GM12878 (cell line): ENCODE results near the gene TLR1. TPM values are rescaled to one million over a fixed set of nuclear protein-coding genes. Genes with fewer than 3 reads are reported as not detected.
"Not testable (repeated sequence)": the region's sequence is repeated elsewhere in the genome, so short reads cannot be mapped to it uniquely, and the experiment has no call there.

ENCODE experiments used
- ATAC-seq: fragments of 200-7000 bp; cut with Tn5 transposase; 3 replicates; pipeline ENCODE4 v1.9.1; 2020; ENCODE audit warnings: mild to moderate bottlenecking, moderate library complexity
- BruUV-seq: library from RNA; stranded (reverse); fragments of 400-500 nt; replicated peaks from 2 replicates; lab custom pipeline; 2021; lab: Mats Ljungman, UMichigan
- CTCF ChIA-PET: fragments of 300-600 bp; sonication (Branson Sonifier 250); formaldehyde crosslinking; extraction: SDS; loops from one replicate; lab custom pipeline; 2021; ENCODE audit warnings: inconsistent platforms; lab: Yijun Ruan, JAX
- POLR2A ChIA-PET: fragments of 350-600 bp; formaldehyde crosslinking; extraction: SDS; loops from one replicate; lab custom pipeline; 2021; ENCODE audit warnings: inconsistent platforms; lab: Charles Lee
- RAD21 ChIA-PET: fragments of 300-600 bp; sonication (Branson Sonifier 250); formaldehyde crosslinking; loops from one replicate; lab custom pipeline; 2023; ENCODE audit warnings: antibody characterized with exemption; ENCODE audit not compliant: unreplicated experiment; lab: Charles Lee
- SMC1A ChIA-PET: fragments of 300-600 bp; sonication (Branson Sonifier 250); formaldehyde crosslinking; loops from one replicate; lab custom pipeline; 2023; ENCODE audit not compliant: unreplicated experiment, uncharacterized antibody; lab: Charles Lee
- DNase-seq: peaks from one replicate; pipeline ENCODE4 v3.0.0-alpha.2; 2011; ENCODE audit warnings: low read depth, low spot score
- FAIRE-seq: peaks from 3 replicates; lab custom pipeline; 2011; peaks lifted over from hg19 to GRCh38; lab: Jason Lieb, UNC
- H2AFZ ChIP-seq: 2 replicates; pipeline ENCODE4 v1.6.0; 2011; ENCODE audit warnings: low read depth, low read length, control low read depth; ENCODE audit not compliant: control insufficient read depth
- H3K27ac ChIP-seq: 2 replicates; pipeline ENCODE4 v1.5.1; 2011; ENCODE audit warnings: control low read depth; ENCODE audit not compliant: control insufficient read depth, insufficient read depth
- H3K27me3 ChIP-seq, 2 experiments: replicated peaks in 1 of 2; 2 replicates each; pipeline versions ENCODE4 v1.6.0 to v1.6.1; 2011; ENCODE audit warnings: low read length in 1 of 2; ENCODE audit not compliant: control insufficient read depth in 2 of 2, insufficient read depth in 2 of 2
- H3K36me3 ChIP-seq, 2 experiments: 2 replicates each; pipeline ENCODE4 v1.5.1; 2011; ENCODE audit warnings: low read length in 1 of 2; ENCODE audit not compliant: control insufficient read depth in 2 of 2, insufficient read depth in 2 of 2
- H3K4me1 ChIP-seq: 2 replicates; pipeline ENCODE4 v1.6.1; 2011; ENCODE audit warnings: mild to moderate bottlenecking, low read length, moderate library complexity, mixed read lengths; ENCODE audit not compliant: control insufficient read depth, insufficient read depth
- H3K4me2 ChIP-seq: 2 replicates; pipeline ENCODE4 v1.6.0; 2011; ENCODE audit warnings: control low read depth; ENCODE audit not compliant: control insufficient read depth, insufficient read depth
- H3K4me3 ChIP-seq: fragments of 200-600 bp; sonication (generic); 2 replicates; pipeline ENCODE4 v1.5.1; 2016
- H3K79me2 ChIP-seq: 2 replicates; pipeline ENCODE4 v1.6.0; 2011; ENCODE audit warnings: low read length; ENCODE audit not compliant: control insufficient read depth, insufficient read depth
- H3K9ac ChIP-seq: 2 replicates; pipeline ENCODE4 v1.8.0; 2011; ENCODE audit warnings: low read length, control low read depth, mixed read lengths; ENCODE audit not compliant: control insufficient read depth, insufficient read depth
- H3K9me3 ChIP-seq: replicated peaks from 3 replicates; pipeline ENCODE4 v1.5.1; 2011; ENCODE audit warnings: mild to moderate bottlenecking, low read length; ENCODE audit not compliant: control insufficient read depth, insufficient read depth
- H4K20me1 ChIP-seq: 2 replicates; pipeline ENCODE4 v1.6.0; 2011; ENCODE audit not compliant: control insufficient read depth, insufficient read depth
- CBX5 ChIP-seq: sonication (generic); IDR thresholded peaks from 2 replicates; pipeline ENCODE4 v1.6.1; 2016; ENCODE audit warnings: low read depth, moderate library complexity, mild to moderate bottlenecking, inconsistent platforms
- CHD1 ChIP-seq: IDR thresholded peaks from 2 replicates; pipeline ENCODE4 v1.6.1; 2012; ENCODE audit warnings: low read depth, low read length, improper control_type of control experiment
- CREM ChIP-seq: IDR thresholded peaks from 2 replicates; pipeline ENCODE4 v1.6.1; 2014; ENCODE audit warnings: antibody characterized with exemption, low read depth
- NFIC ChIP-seq: IDR thresholded peaks from 2 replicates; pipeline ENCODE4 v1.6.1; 2012; ENCODE audit warnings: low read depth, mild to moderate bottlenecking, inconsistent platforms, low read length, moderate library complexity
- SPI1 ChIP-seq: IDR thresholded peaks from 2 replicates; pipeline ENCODE4 v1.6.1; 2011; ENCODE audit warnings: low read depth, mild to moderate bottlenecking, low read length, moderate library complexity, borderline replicate concordance; ENCODE audit not compliant: insufficient read depth
- WGBS: methylation state at CpG from one replicate; pipeline ENCODE4 v1.1.6; 2016; ENCODE audit warnings: low lambda C conversion rate; ENCODE audit not compliant: insufficient replicate concordance, insufficient coverage; ENCODE audit errors: missing lambda C conversion rate; 5-methylcytosine and 5-hydroxymethylcytosine counted together
- in situ Hi-C: fragments of 300-500 bp; cut with MboI; formaldehyde crosslinking; loops from 9 replicates; pipeline ENCODE4 v1.14.3; 2018; ENCODE audit warnings: mixed read lengths
- intact Hi-C: fragments of 100-400 bp; cut with micrococcal nuclease; formaldehyde crosslinking; loops from one replicate; pipeline ENCODE4 v1.14.2; 2022; ENCODE audit not compliant: unreplicated experiment
- polyA plus RNA-seq, 11 experiments: library from polyadenylated mRNA; depleted of rRNA in 4 of 11; unstranded in 6 of 11; stranded (reverse) in 5 of 11; fragments of >200 nt; fragmentation: Nextera tagmentation in 4 of 11; fragmentation: Illumina TruSeq in 1 of 11; extraction: Ambion mirVana in 4 of 11; extraction: Trizol in 1 of 11; gene quantifications; 1 replicate in 1 of 11; 2 replicates in 10 of 11; pipeline versions ENCODE4 v1.2.1 to v1.2.3, GENCODE V29; 2011 to 2016; ENCODE audit warnings: inconsistent platforms in 2 of 11, missing spikeins in 2 of 11, low read depth in 1 of 11
- total RNA-seq, 4 experiments: library from RNA; depleted of rRNA in 3 of 4; stranded (reverse); fragments of >200 nt in 3 of 4; fragmentation: Illumina TruSeq in 1 of 4; extraction: Trizol in 1 of 4; gene quantifications; 2 replicates each; pipeline versions ENCODE4 v1.2.1 to v1.2.3, GENCODE V29; 2013 to 2021

The TLR1 gene
- total and polyA plus RNA-seq, 10 of the 15 experiments (the other 5 are each of a cell fraction or from before 2014, with no cell fraction given) = 9.3 to 57.1 (median 20.4) TPM

DNA sequence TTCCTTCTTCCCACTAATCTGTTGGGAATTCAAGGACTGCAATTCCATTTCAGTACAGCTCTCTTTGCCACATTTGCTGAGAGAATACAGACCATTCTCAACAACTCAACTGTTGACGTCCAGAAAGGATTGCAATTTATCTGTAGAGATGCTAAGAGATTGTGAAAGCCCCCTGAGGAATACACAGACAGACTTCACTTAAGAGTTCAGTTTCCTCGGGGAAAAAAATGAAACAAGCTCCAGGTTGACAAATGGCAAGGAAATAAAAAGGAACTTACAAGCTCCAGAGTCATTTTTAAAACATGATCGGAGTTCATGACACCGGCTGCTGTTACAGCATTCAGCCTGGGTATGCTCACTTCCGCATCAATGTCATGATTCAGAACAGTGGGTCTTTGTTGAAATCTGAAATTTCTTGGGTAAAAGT, 35.6 kb downstream of the TLR1 start:
- POLR2A ChIA-PET = interaction anchor here (0.5 to 3.9 kb wide), 5 partner anchors 12 to 74 kb away, joined by 3 to 30 read pairs (median 5); partner anchors contain the start of genes TLR1 and TLR10
- RAD21 ChIA-PET = interaction anchor here (1.0 to 4.2 kb wide), 4 partner anchors 9 to 92 kb away, joined by 3 to 41 read pairs (median 17); partner anchors contain the start of gene TLR10
- no peak for FAIRE-seq

DNA sequence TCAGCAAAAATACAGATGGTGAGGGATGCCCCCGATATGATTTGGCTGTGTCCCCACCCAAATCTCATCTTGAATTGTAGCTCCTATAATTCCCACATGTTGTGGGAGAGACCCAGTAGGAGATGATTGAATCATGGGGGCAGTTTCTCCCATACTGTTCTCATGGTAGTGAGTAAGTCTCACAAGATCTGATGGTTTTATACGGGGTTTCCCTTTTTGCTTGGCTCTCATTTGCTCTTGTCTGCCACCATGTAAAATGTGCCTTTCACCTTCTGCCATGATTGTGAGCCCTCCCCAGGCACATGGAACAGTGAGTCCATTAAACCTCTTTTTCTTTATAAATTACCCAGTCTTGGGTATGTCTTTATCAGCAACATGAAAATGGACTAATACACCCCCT, 37.7 kb downstream of the TLR1 start:
- H3K27ac ChIP-seq, intact Hi-C loops, DNase-seq, H3K4me3 ChIP-seq, BruUV-seq, H2AFZ ChIP-seq, ATAC-seq, H3K36me3 ChIP-seq, FAIRE-seq, RAD21 ChIA-PET, H4K20me1 ChIP-seq, H3K27me3 ChIP-seq, H3K79me2 ChIP-seq, H3K9ac ChIP-seq, H3K4me2 ChIP-seq: not testable (repeated sequence)
- CTCF ChIA-PET = interaction anchor here (10.8 kb wide), 1 partner anchor 16 kb away, joined by 449 read pairs; the partner anchor contains the start of gene TLR10
- POLR2A ChIA-PET = interaction anchor here (9.8 kb wide), 1 partner anchor 14 kb away, joined by 196 read pairs; the partner anchor contains the start of gene TLR10
- in situ Hi-C loops = loop anchor here (25.0 kb wide), 1 partner anchor 270 kb away; the partner anchor contains the start of gene TMEM156
- WGBS = 86% methylated on average over 2 of the region's 2 CpGs
- H3K4me1 ChIP-seq = peaks cover 34% of the 10 kb centered on the region
- SMC1A ChIA-PET = interaction anchor here (11.0 kb wide), 1 partner anchor 15 kb away, joined by 468 read pairs; the partner anchor contains the start of gene TLR10
- H3K9me3 ChIP-seq = peaks cover 39% of the 10 kb centered on the region

More for the DNA sequence above, 35.6 kb downstream of the TLR1 start:
- Histone ChIP-seq H3K4me1 (peaks cover 16% of the 10 kb centered on the region), H3K9ac (peak overlapping the region; percentile 21; the same call in 1 of the 2 replicates), H2AFZ (peak overlapping the region; percentile 39), H3K27me3 (no peaks in the 10 kb centered on the region), H3K27ac (peak overlapping the region; percentile 56), H3K4me3 (no peak overlapping the region), H3K4me2 (peak overlapping the region; percentile 61), H3K36me3 (peaks cover 0 to 6% of the 10 kb centered on the region in 2 experiments; a peak in 1 of 4 replicates), H3K79me2 (peaks cover 12% of the 10 kb centered on the region), H3K9me3 (peaks cover 50% of the 10 kb centered on the region), H4K20me1 (no peaks in the 10 kb centered on the region)
- ChIA-PET SMC1A (interaction anchor here (1.1 to 5.8 kb wide), 7 partner anchors 8 to 91 kb away, joined by 3 to 50 read pairs (median 6); partner anchors contain the start of genes TLR1 and TLR10), CTCF (interaction anchor here (0.9 to 4.5 kb wide), 5 partner anchors 9 to 92 kb away, joined by 3 to 18 read pairs (median 7); partner anchors contain the start of gene TLR10)
- 46% methylated on average over 5 of the region's 5 CpGs for WGBS
- no TSS peak for BruUV-seq
- intact Hi-C loops = no loop called here
- ATAC-seq (peak; percentile 67), DNase-seq (no peak)
- TF ChIP-seq CREM (0 out of 2 replicates have a peak, but pooled peaks have one; percentile 13), NFIC (peak; percentile 20; the same call in 1 of the 2 replicates), CHD1 (no peak), CBX5 (0 out of 2 replicates have a peak, but pooled peaks have one; percentile 35), SPI1 (peak; percentile 56; the same call in 1 of the 2 replicates)
- in situ Hi-C loops = loop anchor here (25.0 kb wide), 1 partner anchor 268 kb away; the partner anchor contains the start of gene TMEM156
